K562 (cell line): ENCODE results near the gene THEM4. TPM values are rescaled to one million over a fixed set of nuclear protein-coding genes. Genes with fewer than 3 reads are reported as not detected.
A peak's percentile ranks its signal among the peaks of the same experiment; 100 is the strongest.

Source experiments
- BACH1 ChIP-seq: fragments of 200-800 bp; sonication (Bioruptor generic); IDR thresholded peaks from 2 replicates; pipeline ENCODE4 v1.6.1; 2016; ENCODE audit warnings: missing genetic modification characterization, missing compliant biosample characterization
- CBFA2T2 ChIP-seq: fragments of 450-650 bp; conservative IDR thresholded peaks from 2 replicates; pipeline ENCODE4 v1.6.1; 2017; ENCODE audit warnings: mild to moderate bottlenecking
- CTBP1 ChIP-seq: fragments of 450-650 bp; IDR thresholded peaks from 2 replicates; pipeline ENCODE4 v1.6.1; 2016; ENCODE audit warnings: borderline replicate concordance
- ERF ChIP-seq: fragments of 450-650 bp; formaldehyde crosslinking; IDR thresholded peaks from 2 replicates; pipeline ENCODE4 v1.4.0; 2020; ENCODE audit warnings: mild to moderate bottlenecking, mixed read lengths
- ETS1 ChIP-seq: conservative IDR thresholded peaks from 2 replicates; pipeline ENCODE4 v1.6.1; 2011; ENCODE audit warnings: low read depth, mild to moderate bottlenecking, low read length; ENCODE audit not compliant: control insufficient read depth
- HDAC3 ChIP-seq: fragments of 450-650 bp; IDR thresholded peaks from 2 replicates; pipeline ENCODE4 v1.6.1; 2018; ENCODE audit warnings: borderline replicate concordance, mild to moderate bottlenecking, moderate library complexity; ENCODE audit not compliant: partially characterized antibody
- HMBOX1 ChIP-seq: sonication (generic); IDR thresholded peaks from 2 replicates; pipeline ENCODE4 v1.6.1; 2016
- KDM1A ChIP-seq, 2 experiments: fragments of 450-650 bp; IDR thresholded peaks; 2 replicates each; pipeline ENCODE4 v1.6.1; 2016; ENCODE audit warnings: mild to moderate bottlenecking in 2 of 2
- L3MBTL2 ChIP-seq: fragments of 450-650 bp; IDR thresholded peaks from 2 replicates; pipeline ENCODE4 v1.6.1; 2016; ENCODE audit warnings: mild to moderate bottlenecking, moderate library complexity
- MAFG ChIP-seq: fragments of 450-650 bp; conservative IDR thresholded peaks from 2 replicates; pipeline ENCODE4 v1.6.1; 2016; ENCODE audit warnings: missing genetic modification characterization, missing compliant biosample characterization
- MEIS2 ChIP-seq: fragments of 450-650 bp; IDR thresholded peaks from 2 replicates; pipeline ENCODE4 v1.6.1; 2014; ENCODE audit warnings: mild to moderate bottlenecking; ENCODE audit not compliant: partially characterized antibody
- NCOR1 ChIP-seq: fragments of 450-650 bp; IDR thresholded peaks from 2 replicates; pipeline ENCODE4 v1.6.1; 2016; ENCODE audit warnings: mild to moderate bottlenecking, moderate library complexity
- NFIC ChIP-seq: fragments of 450-650 bp; IDR thresholded peaks from 2 replicates; pipeline ENCODE4 v1.6.1; 2017; ENCODE audit warnings: mild to moderate bottlenecking, inconsistent platforms
- NRF1 ChIP-seq, 2 experiments: fragments of 450-650 bp; IDR thresholded peaks in 1 of 2; conservative IDR thresholded peaks in 1 of 2; 2 replicates each; pipeline ENCODE4 v1.6.1; 2014; ENCODE audit warnings: mild to moderate bottlenecking in 2 of 2
- POLR2A ChIP-seq: fragments of 450-650 bp; conservative IDR thresholded peaks from 2 replicates; pipeline ENCODE4 v1.6.1; 2016
- TRIM28 ChIP-seq: fragments of 450-650 bp; IDR thresholded peaks from 2 replicates; pipeline ENCODE4 v1.6.1; 2017
- UBTF ChIP-seq, 2 experiments: IDR thresholded peaks; 2 replicates each; pipeline ENCODE4 v1.6.1; 2012; ENCODE audit warnings: improper control_type of control experiment in 2 of 2, low read depth in 2 of 2, low read length in 2 of 2, borderline replicate concordance in 1 of 2
- ZBTB11 ChIP-seq, 3 experiments: fragments of 200-800 bp in 1 of 3; fragments of 250-450 bp in 1 of 3; fragments of 450-650 bp in 1 of 3; sonication (Bioruptor Pico) in 1 of 3; sonication (Bioruptor generic) in 1 of 3; formaldehyde crosslinking in 1 of 3; IDR thresholded peaks; 2 replicates each; pipeline versions ENCODE4 v1.6.1 to v1.8.0; 2016 to 2022; ENCODE audit warnings: mild to moderate bottlenecking in 2 of 3, missing genetic modification characterization in 2 of 3, missing compliant biosample characterization in 1 of 3, moderate library complexity in 1 of 3
- polyA plus RNA-seq, 8 experiments: library from polyadenylated mRNA; depleted of rRNA in 4 of 8; stranded (reverse) in 5 of 8; unstranded in 3 of 8; fragments of >200 nt; fragmentation: Nextera tagmentation in 2 of 8; fragmentation: Illumina TruSeq in 1 of 8; extraction: Ambion mirVana in 2 of 8; extraction: Trizol in 1 of 8; gene quantifications; 2 replicates each; pipeline versions ENCODE4 v1.2.1 to v1.2.3, GENCODE V29; 2011 to 2014; ENCODE audit warnings: inconsistent platforms in 1 of 8, missing spikeins in 1 of 8
- total RNA-seq, 7 experiments: library from RNA; depleted of rRNA in 6 of 7; stranded (reverse); fragments of >200 nt in 6 of 7; fragmentation: Illumina TruSeq in 2 of 7; extraction: Trizol in 2 of 7; gene quantifications; 2 replicates each; pipeline versions ENCODE4 v1.2.1 to v1.2.3, GENCODE V29; 2011 to 2021; ENCODE audit warnings: low replicate concordance in 1 of 7

Gene THEM4
- total and polyA plus RNA-seq, 9 of the 15 experiments (the other 6 are each of a cell fraction or from before 2014, with no cell fraction given), result 8.6 to 71.9 (median 35.3) TPM

- TF ChIP-seq HMBOX1 (peak; percentile 92), CTBP1 (peak; percentile 79; the same call in 1 of the 2 replicates), TRIM28 (0 out of 2 replicates have a peak, but pooled peaks have one; percentile 28), MEIS2 (peak; percentile 44), MAFG (tag) (0 out of 2 replicates have a peak, but pooled peaks have one; percentile 5), ERF (CRISPR knock-in tag) (peak; percentile 63; the same call in 1 of the 2 replicates), BACH1 (tag) (0 out of 2 replicates have a peak, but pooled peaks have one; percentile 41), POLR2A (0 out of 2 replicates have a peak, but pooled peaks have one; percentile 18), UBTF (IDR thresholded peaks at IDR 0.05; ENCODE audit: borderline replicate concordance in 1 of 2, low read depth in 2 of 2, low read length in 2 of 2) (0 out of 4 replicates have a peak, but pooled peaks of 1 of the 2 experiments have one; percentile 39), CBFA2T2 (peak; percentile 90), NRF1 (conservative IDR thresholded peaks at IDR 0.05 in 1 of 2, IDR thresholded peaks at IDR 0.05 in 1 of 2) (peak; percentile 13 to 48; a peak in 2 of 4 replicates), NCOR1 (peak; percentile 85), ZBTB11 (CRISPR knock-in tag; IDR thresholded peaks at IDR 0.05) (peak in 1 of 3 experiments; percentile 75; a peak in 2 of 6 replicates), ETS1 (0 out of 2 replicates have a peak, but pooled peaks have one; percentile 36), HDAC3 (peak; percentile 26), NFIC (peak; percentile 71), L3MBTL2 (peak; percentile 75), KDM1A (IDR thresholded peaks at IDR 0.05) (peak in 1 of 2 experiments; percentile 43; a peak in 2 of 4 replicates)
Observed at GRCh38 chr1:151905443-151906323, 3.6 kb downstream of the THEM4 start (continued).
